PC-9 (cell line): ENCODE data around the gene PTPRR. TPM values are rescaled to one million over a fixed set of nuclear protein-coding genes. Genes with fewer than 3 reads are reported as not detected.

ENCODE experiments used
- BruUV-seq: library from RNA; stranded (reverse); fragments of 400-500 nt; replicated peaks from 2 replicates; lab custom pipeline; 2021; lab: Mats Ljungman, UMichigan
- CTCF ChIA-PET: fragments of 300-600 bp; sonication (Branson Sonifier 250); formaldehyde crosslinking; loops from one replicate; lab custom pipeline; 2022; ENCODE audit warnings: antibody characterized with exemption; lab: Charles Lee
- POLR2A ChIA-PET: fragments of 300-600 bp; sonication (Branson Sonifier 250); formaldehyde crosslinking; loops from one replicate; lab custom pipeline; 2022; ENCODE audit warnings: antibody characterized with exemption; ENCODE audit not compliant: unreplicated experiment; lab: Charles Lee
- DNase-seq, 2 experiments: peaks; one replicate each; pipeline versions ENCODE4 v3.0.0 to v3.0.0-alpha.2; 2015 to 2022; ENCODE audit warnings: mixed read lengths in 1 of 2
- H2AFZ ChIP-seq: fragments of 200-600 bp; sonication (generic); 2 replicates; pipeline ENCODE4 v1.8.1; 2017; ENCODE audit warnings: antibody characterized with exemption
- H3F3A ChIP-seq: fragments of 200-600 bp; sonication (generic); 2 replicates; pipeline ENCODE4 v1.8.1; 2017; ENCODE audit warnings: antibody characterized with exemption, mild to moderate bottlenecking, low read depth; ENCODE audit not compliant: insufficient read depth
- H3K27ac ChIP-seq: fragments of 200-600 bp; sonication (generic); 2 replicates; pipeline ENCODE4 v1.6.1; 2016; ENCODE audit warnings: mixed run types
- H3K27me3 ChIP-seq: fragments of 200-600 bp; sonication (generic); 2 replicates; pipeline ENCODE4 v1.6.1; 2016; ENCODE audit warnings: low read depth, mixed run types; ENCODE audit not compliant: insufficient read depth
- H3K36me3 ChIP-seq: fragments of 200-600 bp; sonication (generic); 2 replicates; pipeline ENCODE4 v1.6.1; 2016; ENCODE audit warnings: low read depth, mixed run types
- H3K4me1 ChIP-seq: fragments of 200-600 bp; sonication (generic); replicated peaks from 2 replicates; pipeline ENCODE4 v1.6.1; 2016; ENCODE audit warnings: mixed run types; ENCODE audit not compliant: insufficient read depth
- H3K4me2 ChIP-seq: fragments of 200-600 bp; sonication (generic); 2 replicates; pipeline ENCODE4 v1.6.1; 2017; ENCODE audit warnings: mixed run types
- H3K4me3 ChIP-seq: fragments of 200-600 bp; sonication (generic); 2 replicates; pipeline ENCODE4 v1.6.1; 2016; ENCODE audit warnings: mixed run types
- H3K79me2 ChIP-seq: fragments of 200-600 bp; sonication (generic); 2 replicates; pipeline ENCODE4 v1.6.1; 2017; ENCODE audit warnings: low read depth, mixed run types
- H3K9me2 ChIP-seq: fragments of 200-600 bp; sonication (generic); 2 replicates; pipeline ENCODE4 v1.8.1; 2017; ENCODE audit warnings: mild to moderate bottlenecking; ENCODE audit not compliant: insufficient read depth
- H3K9me3 ChIP-seq: fragments of 200-600 bp; sonication (generic); 2 replicates; pipeline ENCODE4 v1.8.1; 2016; ENCODE audit warnings: low read depth; ENCODE audit not compliant: insufficient read depth
- H4K20me1 ChIP-seq: fragments of 200-600 bp; sonication (generic); 2 replicates; pipeline ENCODE4 v1.8.1; 2017; ENCODE audit not compliant: insufficient read depth
- EZH2 ChIP-seq: fragments of 200-600 bp; sonication (generic); IDR thresholded peaks from 2 replicates; pipeline ENCODE4 v1.8.0; 2017; ENCODE audit warnings: antibody characterized with exemption, low read depth
- intact Hi-C: fragments of 100-400 bp; cut with micrococcal nuclease; formaldehyde crosslinking; loops from one replicate; pipeline ENCODE4 v1.10.0; 2022; ENCODE audit not compliant: unreplicated experiment
- total RNA-seq: library from RNA; stranded (reverse); gene quantifications from 2 replicates; pipeline ENCODE4 v1.2.3, GENCODE V29; 2021
- TF ChIP-seq, protein P1 (sequence below): fragments of 200-600 bp; sonication (generic); conservative IDR thresholded peaks from 2 replicates; pipeline ENCODE4 v1.6.1; 2017; ENCODE audit warnings: mixed run types, antibody characterized with exemption, mild to moderate bottlenecking, moderate library complexity

The PTPRR gene
- total RNA-seq, 1 experiment from 2014 or later: 12.2 TPM

DNA sequence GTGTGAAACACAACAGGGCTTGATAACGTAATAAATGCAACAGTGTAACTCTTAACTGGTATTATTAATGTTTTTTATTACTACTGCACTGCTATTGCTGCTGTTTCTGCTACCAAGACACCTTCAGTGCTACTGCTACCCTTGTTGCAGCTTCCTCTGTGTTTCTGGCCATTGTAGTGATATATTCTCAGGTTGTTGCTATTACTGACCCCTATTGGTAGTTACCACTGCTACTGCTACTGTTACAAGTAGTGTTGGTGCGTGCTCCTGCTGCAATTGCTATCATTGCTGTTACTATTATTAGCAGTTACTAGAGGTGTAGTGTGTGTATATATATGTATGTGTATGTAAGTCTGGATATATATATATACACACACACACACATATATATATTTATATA lies 196.1 kb downstream of the PTPRR start:
- Histone ChIP-seq H3K79me2 (no peaks in the 10 kb centered on the region), H3K4me3 (no peak overlapping the region), H4K20me1 (no peaks in the 10 kb centered on the region), H3K36me3 (no peaks in the 10 kb centered on the region), H3K9me3 (no peaks in the 10 kb centered on the region), H3K4me2 (no peak overlapping the region), H3F3A (no peaks in the 10 kb centered on the region), H3K9me2 (no peaks in the 10 kb centered on the region), H2AFZ (no peak overlapping the region), H3K27ac (no peak overlapping the region), H3K4me1 (no peaks in the 10 kb centered on the region), H3K27me3 (no peaks in the 10 kb centered on the region)
- BruUV-seq: no TSS peak
- ChIA-PET CTCF (no interaction called here), POLR2A (no interaction called here)
- intact Hi-C loops: no loop called here
- no peak for DNase-seq
- no peak for TF ChIP-seq EZH2
- TF ChIP-seq, protein P1, sequence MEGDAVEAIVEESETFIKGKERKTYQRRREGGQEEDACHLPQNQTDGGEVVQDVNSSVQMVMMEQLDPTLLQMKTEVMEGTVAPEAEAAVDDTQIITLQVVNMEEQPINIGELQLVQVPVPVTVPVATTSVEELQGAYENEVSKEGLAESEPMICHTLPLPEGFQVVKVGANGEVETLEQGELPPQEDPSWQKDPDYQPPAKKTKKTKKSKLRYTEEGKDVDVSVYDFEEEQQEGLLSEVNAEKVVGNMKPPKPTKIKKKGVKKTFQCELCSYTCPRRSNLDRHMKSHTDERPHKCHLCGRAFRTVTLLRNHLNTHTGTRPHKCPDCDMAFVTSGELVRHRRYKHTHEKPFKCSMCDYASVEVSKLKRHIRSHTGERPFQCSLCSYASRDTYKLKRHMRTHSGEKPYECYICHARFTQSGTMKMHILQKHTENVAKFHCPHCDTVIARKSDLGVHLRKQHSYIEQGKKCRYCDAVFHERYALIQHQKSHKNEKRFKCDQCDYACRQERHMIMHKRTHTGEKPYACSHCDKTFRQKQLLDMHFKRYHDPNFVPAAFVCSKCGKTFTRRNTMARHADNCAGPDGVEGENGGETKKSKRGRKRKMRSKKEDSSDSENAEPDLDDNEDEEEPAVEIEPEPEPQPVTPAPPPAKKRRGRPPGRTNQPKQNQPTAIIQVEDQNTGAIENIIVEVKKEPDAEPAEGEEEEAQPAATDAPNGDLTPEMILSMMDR: no peak

DNA sequence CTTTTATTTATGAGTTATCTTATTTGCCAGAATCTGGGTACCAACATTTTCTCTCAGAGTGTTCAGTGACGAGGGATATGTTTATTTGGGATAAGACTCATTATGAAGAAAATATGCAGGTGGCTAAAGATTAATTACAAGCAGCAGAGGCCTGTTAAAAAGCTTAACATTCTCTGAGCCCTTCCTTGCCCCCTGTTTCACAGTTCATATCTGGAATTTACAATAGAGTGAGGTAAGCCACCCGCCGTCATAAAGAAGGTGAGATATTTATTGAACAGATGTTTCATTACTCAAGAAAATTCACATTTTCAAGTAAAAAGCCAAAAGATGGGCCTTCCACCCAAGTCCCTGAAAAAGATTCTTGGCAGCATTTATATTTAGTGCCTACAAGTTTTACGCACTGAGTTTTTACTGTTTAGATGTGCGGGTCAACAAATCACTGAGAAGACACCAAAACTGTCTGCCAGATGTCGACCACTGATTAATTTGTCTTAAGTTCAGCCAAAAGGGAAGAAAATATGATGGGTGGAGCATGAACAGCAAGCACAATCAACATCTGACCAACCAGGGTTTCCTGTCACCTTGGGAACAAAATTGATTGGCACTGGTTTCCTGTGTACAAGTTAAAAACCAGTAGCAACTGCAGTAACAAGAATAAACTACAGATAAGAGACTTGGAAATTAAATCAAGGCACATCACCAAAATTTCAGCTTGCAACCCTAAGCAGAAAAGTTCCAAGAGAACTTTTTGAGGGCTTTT lies 197.8 kb downstream of the PTPRR start:
- CTCF ChIA-PET: no interaction called here
- no peak for TF ChIP-seq EZH2
- Histone ChIP-seq H3K36me3 (no peaks in the 10 kb centered on the region), H3K27me3 (no peaks in the 10 kb centered on the region), H3K9me3 (no peaks in the 10 kb centered on the region), H3K79me2 (no peaks in the 10 kb centered on the region), H3K9me2 (no peaks in the 10 kb centered on the region), H2AFZ (no peak overlapping the region), H3K27ac (no peak overlapping the region), H3F3A (no peaks in the 10 kb centered on the region), H3K4me3 (no peak overlapping the region), H3K4me1 (no peaks in the 10 kb centered on the region), H3K4me2 (no peak overlapping the region), H4K20me1 (no peaks in the 10 kb centered on the region)
- no peak for DNase-seq
- POLR2A ChIA-PET: no interaction called here
- no TSS peak for BruUV-seq
- intact Hi-C loops: no loop called here

DNA sequence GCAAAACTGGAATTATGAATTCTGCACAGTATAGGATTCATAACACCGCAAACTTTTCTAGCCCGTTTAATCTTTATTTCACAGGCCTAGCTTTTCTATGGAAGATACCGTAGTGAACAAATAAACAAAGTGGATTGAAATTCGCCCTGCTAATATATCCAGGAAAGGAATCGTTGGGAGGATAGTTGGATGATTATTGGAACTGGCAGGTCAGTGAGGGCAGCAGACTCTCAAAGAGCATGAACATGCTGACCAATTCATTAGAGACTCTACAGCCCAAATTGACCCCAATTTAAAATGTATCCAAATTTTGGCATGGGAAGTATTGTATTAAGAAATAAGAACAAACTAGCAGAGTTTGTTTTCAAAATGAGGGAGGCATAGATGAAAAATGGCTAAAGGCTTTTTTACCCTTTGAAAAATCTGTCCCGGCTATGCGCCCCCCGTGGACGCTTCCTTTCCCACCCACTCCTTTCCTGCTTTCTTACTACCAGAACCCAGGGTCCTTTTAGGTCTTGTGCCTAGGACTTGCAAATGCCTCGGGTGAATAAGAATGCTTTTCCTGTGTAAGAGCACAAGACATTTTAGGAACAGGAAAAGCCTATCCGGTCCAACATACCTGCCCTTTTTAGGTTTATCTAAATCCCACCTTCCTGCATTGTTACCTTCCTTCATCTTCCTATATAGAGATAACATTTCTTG lies 198.7 kb downstream of the PTPRR start:
- Histone ChIP-seq H3K9me2 (no peaks in the 10 kb centered on the region), H3K27ac (no peak overlapping the region), H3F3A (no peaks in the 10 kb centered on the region), H3K4me2 (no peak overlapping the region), H2AFZ (no peak overlapping the region), H3K36me3 (no peaks in the 10 kb centered on the region), H3K4me1 (no peaks in the 10 kb centered on the region), H4K20me1 (no peaks in the 10 kb centered on the region), H3K9me3 (no peaks in the 10 kb centered on the region), H3K79me2 (no peaks in the 10 kb centered on the region), H3K4me3 (no peak overlapping the region), H3K27me3 (no peaks in the 10 kb centered on the region)
- ChIA-PET CTCF (no interaction called here), POLR2A (no interaction called here)
- no peak for DNase-seq
- TF ChIP-seq EZH2: no peak
- TF ChIP-seq, protein P1: no peak
- intact Hi-C loops: no loop called here
- no TSS peak for BruUV-seq
